ENCODE measurements around the gene FBXL17. TPM values are rescaled to one million over a fixed set of nuclear protein-coding genes. Genes with fewer than 3 reads are reported as not detected.

Gene FBXL17
- total and polyA plus RNA-seq, 12 donors = 5.9 to 47.4 (median 41.1) TPM

DNA sequence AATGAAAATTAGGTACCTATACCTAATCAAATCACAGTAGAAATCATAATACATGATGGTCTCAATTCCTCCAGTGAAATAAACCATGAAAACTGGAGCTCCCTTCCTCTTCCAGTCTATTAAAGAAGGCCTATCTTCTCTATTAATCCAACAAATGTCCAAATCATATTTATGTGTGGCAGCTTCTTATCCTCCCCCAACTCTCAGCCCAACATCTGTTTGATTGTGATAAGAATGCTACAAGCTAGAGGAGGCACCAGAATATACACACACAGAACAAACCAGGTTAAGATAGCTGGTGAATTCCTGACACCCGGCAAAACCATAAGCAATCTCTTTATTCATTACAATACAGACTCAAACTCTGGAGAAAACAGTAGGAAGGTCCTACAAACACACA lies 110.8 kb downstream of the FBXL17 start:
- 52 to 57% methylated on average over 1 of the region's 1 CpG for WGBS, 2 donors
- TF ChIP-seq, protein P1, sequence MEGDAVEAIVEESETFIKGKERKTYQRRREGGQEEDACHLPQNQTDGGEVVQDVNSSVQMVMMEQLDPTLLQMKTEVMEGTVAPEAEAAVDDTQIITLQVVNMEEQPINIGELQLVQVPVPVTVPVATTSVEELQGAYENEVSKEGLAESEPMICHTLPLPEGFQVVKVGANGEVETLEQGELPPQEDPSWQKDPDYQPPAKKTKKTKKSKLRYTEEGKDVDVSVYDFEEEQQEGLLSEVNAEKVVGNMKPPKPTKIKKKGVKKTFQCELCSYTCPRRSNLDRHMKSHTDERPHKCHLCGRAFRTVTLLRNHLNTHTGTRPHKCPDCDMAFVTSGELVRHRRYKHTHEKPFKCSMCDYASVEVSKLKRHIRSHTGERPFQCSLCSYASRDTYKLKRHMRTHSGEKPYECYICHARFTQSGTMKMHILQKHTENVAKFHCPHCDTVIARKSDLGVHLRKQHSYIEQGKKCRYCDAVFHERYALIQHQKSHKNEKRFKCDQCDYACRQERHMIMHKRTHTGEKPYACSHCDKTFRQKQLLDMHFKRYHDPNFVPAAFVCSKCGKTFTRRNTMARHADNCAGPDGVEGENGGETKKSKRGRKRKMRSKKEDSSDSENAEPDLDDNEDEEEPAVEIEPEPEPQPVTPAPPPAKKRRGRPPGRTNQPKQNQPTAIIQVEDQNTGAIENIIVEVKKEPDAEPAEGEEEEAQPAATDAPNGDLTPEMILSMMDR (IDR thresholded peaks at IDR 0.05) = no peak

DNA sequence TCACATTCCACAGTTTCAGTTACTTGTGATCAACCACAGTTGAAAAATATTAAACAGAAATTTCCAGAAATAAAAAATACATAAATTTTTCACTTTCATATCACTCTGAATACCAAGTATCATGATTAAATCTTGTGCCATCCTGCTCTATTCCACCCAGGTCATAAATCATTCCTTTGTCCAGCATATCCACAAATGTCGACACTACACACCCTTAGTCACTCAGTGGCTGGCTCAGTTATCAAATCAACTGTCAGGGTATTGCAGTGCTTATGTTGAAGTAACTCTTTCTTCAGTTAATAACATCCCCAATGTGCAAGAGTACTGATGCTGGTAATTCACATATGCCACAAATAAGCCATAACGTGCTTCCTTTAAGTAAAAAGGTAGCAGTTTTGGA lies 115.7 kb downstream of the FBXL17 start:
- Histone ChIP-seq H3K9me3 (no peaks in the 10 kb centered on the region), H3K27me3 (no peaks in the 10 kb centered on the region), H3K27ac (no peak overlapping the region), H3K36me3 (no peaks in the 10 kb centered on the region), H3K4me1 (peaks cover 0 to 5% (median 0%) of the 10 kb centered on the region in 9 donors), H3K4me3 (no peak overlapping the region)
- no peak for ATAC-seq
- intact Hi-C loops (cut with DNase I) = loop anchor here in 1 of 10 donors (5.0 kb wide), 1 partner anchor 76 kb away; no protein-coding TSS in a partner anchor
- DNase-seq = no peak
- WGBS, 2 donors = 81% methylated on average over 2 of the region's 2 CpGs
- TF ChIP-seq, protein P1 (IDR thresholded peaks at IDR 0.05) = no peak

More for the DNA sequence above, 110.8 kb downstream of the FBXL17 start:
- Histone ChIP-seq H3K36me3 (no peaks in the 10 kb centered on the region), H3K27ac (no peak overlapping the region), H3K27me3 (no peaks in the 10 kb centered on the region), H3K4me1 (peaks cover 0 to 5% (median 0%) of the 10 kb centered on the region in 9 donors), H3K9me3 (no peaks in the 10 kb centered on the region), H3K4me3 (no peak overlapping the region)
- intact Hi-C loops (cut with DNase I) = no loop called here
- no peak for DNase-seq
- no peak for ATAC-seq

DNA sequence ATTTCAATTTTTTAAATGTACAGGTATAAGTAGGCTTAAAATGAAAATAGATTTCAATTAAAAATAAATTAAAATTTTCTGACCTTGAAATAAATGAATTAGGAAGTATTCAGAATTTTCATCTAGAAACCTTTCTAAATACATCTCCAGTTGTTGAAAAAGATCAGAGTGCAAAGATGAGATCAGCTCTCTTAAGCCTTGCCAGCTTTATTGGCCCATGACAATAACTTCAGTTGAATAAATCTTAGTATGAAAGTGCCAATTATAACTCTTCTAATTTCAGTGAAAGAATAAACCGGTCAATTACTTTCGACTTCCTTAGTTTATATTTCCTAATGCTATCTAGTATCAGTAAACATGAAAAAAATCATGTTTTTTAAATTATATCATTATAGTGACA lies 117.4 kb downstream of the FBXL17 start:
- Histone ChIP-seq H3K36me3 (no peaks in the 10 kb centered on the region), H3K9me3 (no peaks in the 10 kb centered on the region), H3K27me3 (no peaks in the 10 kb centered on the region), H3K4me3 (no peak overlapping the region), H3K27ac (no peak overlapping the region), H3K4me1 (peaks cover 0 to 21% (median 11%) of the 10 kb centered on the region in 9 donors)
- DNase-seq (no peak), ATAC-seq (no peak)
- 83 to 88% methylated on average over 2 of the region's 2 CpGs for WGBS, 2 donors
- TF ChIP-seq, protein P1 (IDR thresholded peaks at IDR 0.05) = no peak
- intact Hi-C loops (cut with DNase I) = loop anchor here in 5 of 10 donors (5.0 kb wide), 3 partner anchors 73 to 83 kb away; no protein-coding TSS in a partner anchor

DNA sequence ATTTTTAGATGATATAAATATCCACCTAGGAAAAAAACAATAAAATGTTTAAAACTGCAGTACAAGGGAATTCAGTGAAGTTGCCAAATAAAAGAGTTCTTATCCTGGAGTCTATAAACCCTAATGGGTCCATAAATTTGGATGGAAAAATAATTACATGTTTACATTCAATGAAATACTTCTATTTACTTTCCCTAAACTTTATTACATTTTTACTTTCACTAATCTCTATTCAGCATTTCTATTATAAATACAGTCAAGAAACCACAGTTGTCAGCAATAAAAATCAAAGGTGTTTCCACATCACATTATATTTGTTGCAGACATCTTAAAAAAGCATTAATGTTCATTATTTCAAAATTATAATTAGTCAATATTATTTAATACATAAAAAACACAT lies 118.6 kb downstream of the FBXL17 start:
- intact Hi-C loops (cut with DNase I) = loop anchor here in 5 of 10 donors (5.0 kb wide), 3 partner anchors 74 to 84 kb away; no protein-coding TSS in a partner anchor
- Histone ChIP-seq H3K27ac (no peak overlapping the region), H3K27me3 (no peaks in the 10 kb centered on the region), H3K9me3 (no peaks in the 10 kb centered on the region), H3K4me3 (no peak overlapping the region), H3K36me3 (no peaks in the 10 kb centered on the region), H3K4me1 (peaks cover 0 to 27% (median 18%) of the 10 kb centered on the region in 9 donors)
- ATAC-seq (no peak), DNase-seq (no peak)
- TF ChIP-seq, protein P1 (IDR thresholded peaks at IDR 0.05) = no peak

Measured in heart right ventricle (tissue), 16 donors.